WTC11 (cell line): Measurements from ENCODE around the gene THSD7B.
"Not testable (repeated sequence)": the region's sequence is repeated elsewhere in the genome, so short reads cannot be mapped to it uniquely, and the experiment has no call there.

Source experiments
- CTCF ChIP-seq: fragments of 200-600 bp; IDR thresholded peaks from 2 replicates; pipeline ENCODE4 v1.8.0; 2022; ENCODE audit warnings: antibody characterized with exemption
- E2F4 ChIP-seq: sonication (generic); formaldehyde crosslinking; IDR thresholded peaks from 2 replicates; pipeline ENCODE4 v1.8.1; 2022; ENCODE audit warnings: low read depth, mild to moderate bottlenecking, moderate library complexity, missing genetic modification reagents, borderline replicate concordance
- NFYB ChIP-seq: sonication (generic); formaldehyde crosslinking; conservative IDR thresholded peaks from 2 replicates; pipeline ENCODE4 v1.8.0; 2022; ENCODE audit warnings: low read depth, missing genetic modification reagents
- SP1 ChIP-seq: sonication (generic); formaldehyde crosslinking; conservative IDR thresholded peaks from 2 replicates; pipeline ENCODE4 v1.8.1; 2022; ENCODE audit warnings: missing genetic modification reagents
- USF1 ChIP-seq: sonication (generic); formaldehyde crosslinking; IDR thresholded peaks from 2 replicates; pipeline ENCODE4 v1.8.0; 2022; ENCODE audit warnings: mild to moderate bottlenecking, missing genetic modification reagents
- ZBTB21 ChIP-seq: sonication (generic); formaldehyde crosslinking; IDR thresholded peaks from 2 replicates; pipeline ENCODE4 v1.8.1; 2023; ENCODE audit warnings: mild to moderate bottlenecking, missing genetic modification reagents, borderline replicate concordance
- ZNF138 ChIP-seq: sonication (generic); formaldehyde crosslinking; conservative IDR thresholded peaks from 2 replicates; pipeline ENCODE4 v1.8.1; 2022; ENCODE audit warnings: mild to moderate bottlenecking, moderate library complexity, missing genetic modification reagents
- TF ChIP-seq, protein P1 (sequence below): fragments of 250-450 bp; sonication (Bioruptor Pico); IDR thresholded peaks from 2 replicates; pipeline ENCODE4 v2.1.2; 2022; ENCODE audit warnings: mild to moderate bottlenecking, moderate library complexity

DNA sequence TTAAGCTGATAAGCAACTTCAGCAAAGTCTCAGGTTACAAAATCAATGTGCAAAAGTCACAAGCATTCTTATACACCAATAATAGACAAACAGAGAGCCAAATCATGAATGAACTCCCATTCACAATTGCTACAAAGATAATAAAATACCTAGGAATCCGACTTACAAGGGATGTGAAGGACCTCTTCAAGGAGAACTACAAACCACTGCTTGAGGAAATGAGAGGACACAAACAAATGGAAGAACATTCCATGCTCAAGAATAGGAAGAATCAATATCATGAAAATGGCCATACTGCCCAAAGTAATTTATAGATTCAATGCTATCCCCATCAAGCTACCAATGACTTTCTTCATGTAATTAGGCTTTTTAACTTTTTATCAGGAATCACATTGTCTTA is 934.9 kb downstream of the THSD7B start:
- TF ChIP-seq ZBTB21 (CRISPR knock-in tag); USF1 (CRISPR knock-in tag); E2F4 (CRISPR knock-in tag); ZNF138; NFYB (CRISPR knock-in tag); CTCF; SP1 (CRISPR knock-in tag): not testable (repeated sequence)
- TF ChIP-seq, protein P1, sequence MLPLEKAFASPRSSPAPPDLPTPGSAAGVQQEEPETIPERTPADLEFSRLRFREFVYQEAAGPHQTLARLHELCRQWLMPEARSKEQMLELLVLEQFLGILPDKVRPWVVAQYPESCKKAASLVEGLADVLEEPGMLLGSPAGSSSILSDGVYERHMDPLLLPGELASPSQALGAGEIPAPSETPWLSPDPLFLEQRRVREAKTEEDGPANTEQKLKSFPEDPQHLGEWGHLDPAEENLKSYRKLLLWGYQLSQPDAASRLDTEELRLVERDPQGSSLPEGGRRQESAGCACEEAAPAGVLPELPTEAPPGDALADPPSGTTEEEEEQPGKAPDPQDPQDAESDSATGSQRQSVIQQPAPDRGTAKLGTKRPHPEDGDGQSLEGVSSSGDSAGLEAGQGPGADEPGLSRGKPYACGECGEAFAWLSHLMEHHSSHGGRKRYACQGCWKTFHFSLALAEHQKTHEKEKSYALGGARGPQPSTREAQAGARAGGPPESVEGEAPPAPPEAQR (CRISPR knock-in tag): not testable (repeated sequence)
